HCT116 (cell line): ENCODE data around the gene CMPK1. TPM values are rescaled to one million over a fixed set of nuclear protein-coding genes. Genes with fewer than 3 reads are reported as not detected.

Experiments
- ATAC-seq: fragments of 200-7000 bp; cut with Tn5 transposase; 2 replicates; pipeline ENCODE4 v1.9.1; 2020; ENCODE audit warnings: mild to moderate bottlenecking, moderate library complexity
- BruUV-seq: library from RNA; stranded (reverse); fragments of 400-500 nt; replicated peaks from 2 replicates; lab custom pipeline; 2021; lab: Mats Ljungman, UMichigan
- CTCF ChIA-PET: fragments of 300-600 bp; sonication (Branson Sonifier 250); formaldehyde crosslinking; loops from one replicate; lab custom pipeline; 2021; ENCODE audit warnings: antibody characterized with exemption; lab: Charles Lee
- POLR2A ChIA-PET: fragments of 300-600, 350-600 bp; sonication (Branson Sonifier 250); formaldehyde crosslinking; loops from one replicate; lab custom pipeline; 2021; ENCODE audit warnings: antibody characterized with exemption; lab: Charles Lee
- RAD21 ChIA-PET, 2 experiments: fragments of 300-600 bp; sonication (Branson Sonifier 250); formaldehyde crosslinking; loops; one replicate each; lab custom pipeline; 2023; ENCODE audit warnings: low total read pairs in 2 of 2; ENCODE audit not compliant: uncharacterized antibody in 2 of 2, unreplicated experiment in 2 of 2, low non-redundant PET in 1 of 2; lab: Charles Lee
- DNase-seq: peaks from one replicate; pipeline ENCODE4 v3.0.0-alpha.2; 2010; ENCODE audit warnings: low read depth, low spot score
- H2AFZ ChIP-seq: fragments of 200-600 bp; shearing (Covaris generic), sonication (generic); 2 replicates; pipeline ENCODE4 v1.6.1; 2017; ENCODE audit warnings: low read depth, mixed run types, mixed read lengths, antibody characterized with exemption, low read length; ENCODE audit not compliant: poor library complexity, severe bottlenecking
- H3K27ac ChIP-seq: 2 replicates; pipeline ENCODE4 v1.5.1; 2012; ENCODE audit warnings: low read depth, low read length
- H3K27me3 ChIP-seq: fragments of 200-600 bp; sonication (generic); 2 replicates; pipeline ENCODE4 v1.6.1; 2016; ENCODE audit warnings: mixed run types, low read length, mixed read lengths; ENCODE audit not compliant: insufficient read depth
- H3K36me3 ChIP-seq, 2 experiments: fragments of 200-500 bp in 1 of 2; fragments of 200-600 bp in 1 of 2; sonication (Bioruptor generic) in 1 of 2; sonication (generic) in 1 of 2; 2 replicates each; pipeline versions ENCODE4 v1.5.1 to v1.6.1; 2014 to 2016; ENCODE audit warnings: low read length in 2 of 2, inconsistent platforms in 1 of 2, mixed read lengths in 1 of 2, mixed run types in 1 of 2; ENCODE audit not compliant: insufficient read depth in 2 of 2, control insufficient read depth in 1 of 2
- H3K4me1 ChIP-seq, 2 experiments: fragments of 200-600 bp in 1 of 2; sonication (generic) in 1 of 2; 2 replicates each; pipeline versions ENCODE4 v1.5.1 to v1.6.1; 2012 to 2017; ENCODE audit warnings: low read length in 2 of 2, inconsistent platforms in 1 of 2, mild to moderate bottlenecking in 1 of 2, mixed read lengths in 1 of 2, mixed run types in 1 of 2, moderate library complexity in 1 of 2; ENCODE audit not compliant: insufficient read depth in 2 of 2, control insufficient read depth in 1 of 2
- H3K4me2 ChIP-seq: fragments of 200-600 bp; sonication (generic); 2 replicates; pipeline ENCODE4 v1.6.1; 2017; ENCODE audit warnings: mixed run types, low read length, mixed read lengths
- H3K4me3 ChIP-seq, 2 experiments: fragments of 200-600 bp in 1 of 2; sonication (generic) in 1 of 2; replicated peaks in 1 of 2; 2 replicates each; pipeline ENCODE4 v1.5.1; 2011 to 2016; ENCODE audit warnings: low read length in 2 of 2, control low read depth in 1 of 2, low read depth in 1 of 2, mild to moderate bottlenecking in 1 of 2, mixed read lengths in 1 of 2, mixed run types in 1 of 2
- H3K79me2 ChIP-seq: fragments of 200-600 bp; sonication (generic); 2 replicates; pipeline ENCODE4 v1.6.1; 2017; ENCODE audit warnings: mild to moderate bottlenecking, mixed run types, low read length, moderate library complexity, mixed read lengths; ENCODE audit not compliant: insufficient read depth
- H3K9ac ChIP-seq: fragments of 200-600 bp; sonication (generic); 2 replicates; pipeline ENCODE4 v1.6.1; 2016; ENCODE audit warnings: low read length, mixed read lengths
- H3K9me2 ChIP-seq: fragments of 200-600 bp; sonication (generic), shearing (Covaris generic); 2 replicates; pipeline ENCODE4 v1.6.1; 2017; ENCODE audit warnings: mixed run types, mild to moderate bottlenecking, moderate library complexity; ENCODE audit not compliant: insufficient read depth
- H3K9me3 ChIP-seq, 2 experiments: fragments of 200-500 bp in 1 of 2; fragments of 200-600 bp in 1 of 2; sonication (Bioruptor generic) in 1 of 2; sonication (generic) in 1 of 2; 2 replicates each; pipeline ENCODE4 v1.6.1; 2014 to 2017; ENCODE audit warnings: low read length in 2 of 2, mixed read lengths in 2 of 2, inconsistent platforms in 1 of 2, low read depth in 1 of 2, mild to moderate bottlenecking in 1 of 2, mixed run types in 1 of 2, moderate library complexity in 1 of 2; ENCODE audit not compliant: control insufficient read depth in 1 of 2, insufficient read depth in 1 of 2
- H4K20me1 ChIP-seq: fragments of 200-600 bp; sonication (generic), shearing (Covaris generic); 2 replicates; pipeline ENCODE4 v1.6.1; 2017; ENCODE audit warnings: mixed run types, mild to moderate bottlenecking, moderate library complexity; ENCODE audit not compliant: insufficient read depth
- CBX3 ChIP-seq: IDR thresholded peaks from 2 replicates; pipeline ENCODE4 v1.6.1; 2012; ENCODE audit warnings: low read depth
- EGR1 ChIP-seq: IDR thresholded peaks from 2 replicates; pipeline ENCODE4 v1.6.1; 2012; ENCODE audit warnings: low read depth
- EZH2 ChIP-seq: fragments of 200-600 bp; sonication (generic); IDR thresholded peaks from 2 replicates; pipeline ENCODE4 v1.6.1; 2017; ENCODE audit warnings: antibody characterized with exemption, mixed run types
- EZH2phosphoT487 ChIP-seq: fragments of 200-600 bp; IDR thresholded peaks from 2 replicates; pipeline ENCODE4 v1.6.1; 2018; ENCODE audit warnings: antibody characterized with exemption, borderline replicate concordance
- FOSL1 ChIP-seq: IDR thresholded peaks from 2 replicates; pipeline ENCODE4 v1.6.1; 2012; ENCODE audit warnings: low read depth
- JUND ChIP-seq: IDR thresholded peaks from 2 replicates; pipeline ENCODE4 v1.6.1; 2012
- POLR2A ChIP-seq: IDR thresholded peaks from 2 replicates; pipeline ENCODE4 v1.7.0; 2011; ENCODE audit warnings: borderline replicate concordance; ENCODE audit not compliant: insufficient read depth, insufficient read length; ENCODE audit errors: extremely low read depth
- POLR2AphosphoS5 ChIP-seq: IDR thresholded peaks from 2 replicates; pipeline ENCODE4 v1.6.1; 2011; ENCODE audit warnings: mild to moderate bottlenecking, low read depth, low read length, moderate library complexity
- RAD21 ChIP-seq: IDR thresholded peaks from 2 replicates; pipeline ENCODE4 v1.6.1; 2012; ENCODE audit warnings: low read depth, mild to moderate bottlenecking
- SRF ChIP-seq: IDR thresholded peaks from 2 replicates; pipeline ENCODE4 v1.6.1; 2012; ENCODE audit warnings: low read depth
- TCF7L2 ChIP-seq: IDR thresholded peaks from 2 replicates; pipeline ENCODE4 v1.7.0; 2011; ENCODE audit warnings: borderline replicate concordance, inconsistent platforms; ENCODE audit not compliant: insufficient read depth, insufficient read length; ENCODE audit errors: extremely low read depth
- YY1 ChIP-seq: IDR thresholded peaks from 2 replicates; pipeline ENCODE4 v1.6.1; 2011; ENCODE audit warnings: low read length, low read depth, moderate library complexity, mild to moderate bottlenecking; ENCODE audit not compliant: insufficient replicate concordance; ENCODE audit errors: extremely low read depth
- ZBTB33 ChIP-seq: IDR thresholded peaks from 2 replicates; pipeline ENCODE4 v1.6.1; 2011; ENCODE audit warnings: mild to moderate bottlenecking, low read length, moderate library complexity; ENCODE audit not compliant: insufficient replicate concordance; ENCODE audit errors: extremely low read depth
- intact Hi-C: fragments of 100-400 bp; cut with micrococcal nuclease; formaldehyde crosslinking; loops from 2 replicates; pipeline ENCODE4 v1.10.0; 2022
- total RNA-seq: library from RNA; stranded (reverse); gene quantifications from one replicate; pipeline ENCODE4 v1.2.1, GENCODE V29; 2021; ENCODE audit not compliant: unreplicated experiment

CMPK1 gene
- total RNA-seq, 1 experiment from 2014 or later, result 78.4 TPM

- Histone ChIP-seq H3K4me3 (no peak overlapping the region), H3K9me2 (0 out of 2 replicates have a peak, but pooled peaks cover 5% of the 10 kb centered on the region), H4K20me1 (no peaks in the 10 kb centered on the region), H3K36me3 (no peaks in the 10 kb centered on the region), H3K9ac (no peak overlapping the region), H3K27me3 (no peaks in the 10 kb centered on the region), H3K9me3 (no peaks in the 10 kb centered on the region), H3K4me1 (peaks cover 0 to 14% of the 10 kb centered on the region in 2 experiments; a peak in 1 of 4 replicates), H3K27ac (no peak overlapping the region), H3K4me2 (no peak overlapping the region), H2AFZ (no peak overlapping the region), H3K79me2 (no peaks in the 10 kb centered on the region)
- CTCF ChIA-PET, result interaction anchor here (1.3 kb wide), 1 partner anchor 9 kb away, joined by 3 read pairs; the partner anchor contains the start of gene CMPK1
- RAD21 ChIA-PET, result no interaction called here
- BruUV-seq, result no TSS peak
- DNase-seq, result no peak
- no peak for ATAC-seq
- TF ChIP-seq FOSL1 (no peak), YY1 (no peak), JUND (no peak), CBX3 (no peak), POLR2AphosphoS5 (no peak), SRF (no peak), POLR2A (no peak), EZH2 (no peak), RAD21 (no peak)
- intact Hi-C loops, result no loop called here
- POLR2A ChIA-PET, result interaction anchor here (1.4 to 1.9 kb wide), 2 partner anchors 9 to 11 kb away, joined by 5 to 9 read pairs; partner anchors contain the start of genes CMPK1 and STIL
These were observed 8.9 kb upstream of the CMPK1 start for GRCh38 chr1:47324682-47325081.

- Histone ChIP-seq H4K20me1 (no peaks in the 10 kb centered on the region), H3K36me3 (no peaks in the 10 kb centered on the region), H3K27ac (no peak overlapping the region), H3K4me1 (peaks cover 0 to 11% of the 10 kb centered on the region in 2 experiments; a peak in 1 of 4 replicates), H3K27me3 (no peaks in the 10 kb centered on the region), H3K79me2 (no peaks in the 10 kb centered on the region), H3K9me3 (no peaks in the 10 kb centered on the region), H2AFZ (no peak overlapping the region), H3K9ac (no peak overlapping the region), H3K4me3 (no peak overlapping the region), H3K4me2 (no peak overlapping the region), H3K9me2 (0 out of 2 replicates have a peak, but pooled peaks cover 5% of the 10 kb centered on the region)
- CTCF ChIA-PET, result no interaction called here
- no peak for DNase-seq
- POLR2A ChIA-PET, result interaction anchor here (0.8 kb wide), 1 partner anchor 11 kb away, joined by 4 read pairs; the partner anchor contains the start of gene STIL
- BruUV-seq, result no TSS peak
- TF ChIP-seq ZBTB33 (no peak), TCF7L2 (no peak), EGR1 (no peak), EZH2phosphoT487 (no peak), POLR2AphosphoS5 (no peak)
- intact Hi-C loops, result no loop called here
- ATAC-seq, result no peak
- RAD21 ChIA-PET, result no interaction called here
These were observed 8.1 kb upstream of the CMPK1 start for GRCh38 chr1:47325528-47325927.
